DOHH2 (cell line): Measurements from ENCODE around the gene YWHAH.
"Not testable (repeated sequence)": the region's sequence is repeated elsewhere in the genome, so short reads cannot be mapped to it uniquely, and the experiment has no call there.

Source experiments
- H3F3A ChIP-seq: fragments of 200-600 bp; sonication (generic), shearing (Covaris generic); 2 replicates; pipeline ENCODE4 v1.6.0; 2016; ENCODE audit warnings: antibody characterized with exemption, mild to moderate bottlenecking; ENCODE audit not compliant: control insufficient read depth, insufficient read depth
- H3K27ac ChIP-seq: fragments of 200-600 bp; sonication (generic); 2 replicates; pipeline ENCODE4 v1.5.1; 2014; ENCODE audit warnings: low read depth, mild to moderate bottlenecking, low read length, moderate library complexity
- H3K27me3 ChIP-seq: fragments of 200-600 bp; sonication (generic); 2 replicates; pipeline ENCODE4 v1.6.1; 2014; ENCODE audit warnings: mild to moderate bottlenecking, low read length, mixed read lengths; ENCODE audit not compliant: control insufficient read depth
- H3K36me3 ChIP-seq: fragments of 200-600 bp; sonication (generic); 2 replicates; pipeline ENCODE4 v1.6.1; 2014; ENCODE audit warnings: mild to moderate bottlenecking, low read length, moderate library complexity, mixed read lengths; ENCODE audit not compliant: control insufficient read depth
- H3K4me1 ChIP-seq: fragments of 200-600 bp; sonication (generic); 2 replicates; pipeline ENCODE4 v1.6.1; 2014; ENCODE audit warnings: mild to moderate bottlenecking, low read length, mixed read lengths; ENCODE audit not compliant: control insufficient read depth
- H3K4me2 ChIP-seq: fragments of 200-600 bp; sonication (generic); 2 replicates; pipeline ENCODE4 v1.6.0; 2014; ENCODE audit warnings: mild to moderate bottlenecking, low read length, moderate library complexity
- H3K4me3 ChIP-seq: fragments of 200-600 bp; sonication (generic); 2 replicates; pipeline ENCODE4 v1.5.1; 2014; ENCODE audit warnings: mild to moderate bottlenecking, low read length, mixed read lengths
- H3K79me2 ChIP-seq: fragments of 200-600 bp; sonication (generic); 2 replicates; pipeline ENCODE4 v1.6.1; 2014; ENCODE audit warnings: mild to moderate bottlenecking, low read length, mixed read lengths; ENCODE audit not compliant: control insufficient read depth
- H3K9me2 ChIP-seq: fragments of 200-600 bp; sonication (generic); replicated peaks from 2 replicates; pipeline ENCODE4 v1.6.1; 2014; ENCODE audit warnings: mild to moderate bottlenecking, low read length, mixed read lengths; ENCODE audit not compliant: control insufficient read depth
- H3K9me3 ChIP-seq: fragments of 200-600 bp; sonication (generic); 2 replicates; pipeline ENCODE4 v1.6.1; 2014; ENCODE audit warnings: antibody characterized with exemption, low read length, mixed read lengths; ENCODE audit not compliant: control insufficient read depth, insufficient read depth
- H4K20me1 ChIP-seq: fragments of 200-600 bp; sonication (generic); 2 replicates; pipeline ENCODE4 v1.6.0; 2014; ENCODE audit warnings: low read depth, mild to moderate bottlenecking, antibody characterized with exemption, low read length, moderate library complexity; ENCODE audit not compliant: control insufficient read depth, insufficient read depth
- EZH2phosphoT487 ChIP-seq: fragments of 200-600 bp; sonication (generic); IDR thresholded peaks from 2 replicates; pipeline ENCODE4 v1.6.1; 2017; ENCODE audit warnings: borderline replicate concordance, mild to moderate bottlenecking, antibody characterized with exemption, low read length, moderate library complexity, mixed read lengths
- TF ChIP-seq, protein P1 (sequence below): fragments of 200-600 bp; sonication (generic); IDR thresholded peaks from one replicate; pipeline ENCODE4 v1.5.1; 2014; ENCODE audit warnings: antibody characterized with exemption, mild to moderate bottlenecking, low read depth, low read length; ENCODE audit not compliant: poor library complexity, severe bottlenecking

The YWHAH gene

DNA sequence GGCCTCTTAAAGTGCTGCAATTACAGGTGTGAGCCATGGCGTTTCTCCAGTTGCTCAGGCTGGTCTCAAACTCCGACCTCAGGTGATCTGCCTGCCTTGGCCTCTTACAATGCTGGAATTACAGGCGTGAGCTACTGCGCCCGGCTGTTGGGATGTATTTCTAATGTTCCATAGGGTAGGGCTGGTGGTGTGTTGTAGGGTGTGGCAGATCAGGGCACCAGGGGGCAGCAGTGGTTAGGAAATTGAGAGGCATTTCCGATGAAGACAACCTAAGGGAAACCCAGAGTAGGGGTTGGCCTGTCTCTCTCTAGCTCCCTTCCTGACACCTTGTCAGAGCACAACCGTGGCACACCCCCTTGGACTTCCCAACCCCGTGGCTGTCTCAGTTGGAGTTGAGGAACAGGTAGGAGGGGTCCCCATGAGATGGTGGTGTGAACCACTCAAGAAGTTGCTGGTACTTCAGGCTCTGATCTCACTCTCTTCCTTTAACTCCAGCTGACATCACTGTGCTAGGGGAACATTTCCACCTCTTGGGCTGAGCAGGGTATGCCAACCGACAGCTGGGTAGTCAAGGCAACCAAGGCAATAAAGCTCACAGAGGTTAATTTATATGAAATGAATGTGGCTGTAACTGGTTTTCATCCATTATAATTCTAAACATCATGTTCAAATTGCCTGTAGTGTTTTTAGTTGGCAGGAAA is 33.0 kb downstream of the YWHAH start:
- Histone ChIP-seq H3K27ac (no peak overlapping the region), H3K4me1 (peaks cover 10% of the 10 kb centered on the region), H3K36me3 (no peaks in the 10 kb centered on the region), H4K20me1 (no peaks in the 10 kb centered on the region), H3F3A (no peaks in the 10 kb centered on the region), H3K79me2 (no peaks in the 10 kb centered on the region), H3K4me2 (no peak overlapping the region), H3K4me3 (no peak overlapping the region), H3K9me2 (no peaks in the 10 kb centered on the region), H3K9me3 (no peaks in the 10 kb centered on the region), H3K27me3 (no peaks in the 10 kb centered on the region)
- TF ChIP-seq, protein P1, sequence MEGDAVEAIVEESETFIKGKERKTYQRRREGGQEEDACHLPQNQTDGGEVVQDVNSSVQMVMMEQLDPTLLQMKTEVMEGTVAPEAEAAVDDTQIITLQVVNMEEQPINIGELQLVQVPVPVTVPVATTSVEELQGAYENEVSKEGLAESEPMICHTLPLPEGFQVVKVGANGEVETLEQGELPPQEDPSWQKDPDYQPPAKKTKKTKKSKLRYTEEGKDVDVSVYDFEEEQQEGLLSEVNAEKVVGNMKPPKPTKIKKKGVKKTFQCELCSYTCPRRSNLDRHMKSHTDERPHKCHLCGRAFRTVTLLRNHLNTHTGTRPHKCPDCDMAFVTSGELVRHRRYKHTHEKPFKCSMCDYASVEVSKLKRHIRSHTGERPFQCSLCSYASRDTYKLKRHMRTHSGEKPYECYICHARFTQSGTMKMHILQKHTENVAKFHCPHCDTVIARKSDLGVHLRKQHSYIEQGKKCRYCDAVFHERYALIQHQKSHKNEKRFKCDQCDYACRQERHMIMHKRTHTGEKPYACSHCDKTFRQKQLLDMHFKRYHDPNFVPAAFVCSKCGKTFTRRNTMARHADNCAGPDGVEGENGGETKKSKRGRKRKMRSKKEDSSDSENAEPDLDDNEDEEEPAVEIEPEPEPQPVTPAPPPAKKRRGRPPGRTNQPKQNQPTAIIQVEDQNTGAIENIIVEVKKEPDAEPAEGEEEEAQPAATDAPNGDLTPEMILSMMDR: peak; percentile 85
- no peak for TF ChIP-seq EZH2phosphoT487

DNA sequence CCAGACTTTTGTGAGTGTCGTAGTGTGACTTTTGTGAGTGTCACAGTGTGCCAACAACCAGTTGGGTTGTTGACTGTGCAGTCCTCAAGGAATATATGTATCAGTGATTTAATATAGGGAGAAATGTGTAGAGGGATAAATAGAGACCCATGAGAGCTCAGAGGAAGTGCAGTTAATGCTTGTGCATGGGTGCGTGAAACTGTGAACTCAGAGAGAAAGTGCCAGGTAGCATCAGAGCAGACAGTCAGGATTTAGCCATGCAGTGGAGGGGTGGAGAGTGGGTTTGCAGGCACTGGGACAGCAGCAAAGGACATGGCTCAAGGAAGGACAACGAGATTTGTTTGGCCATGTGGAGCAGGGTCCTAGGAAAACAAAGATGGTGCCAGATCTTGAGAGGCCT is 33.6 kb downstream of the YWHAH start:
- Histone ChIP-seq H4K20me1 (no peaks in the 10 kb centered on the region), H3K79me2 (no peaks in the 10 kb centered on the region), H3K4me1 (peaks cover 10% of the 10 kb centered on the region), H3K9me3 (no peaks in the 10 kb centered on the region), H3K9me2 (no peaks in the 10 kb centered on the region), H3K4me2 (no peak overlapping the region), H3K36me3 (no peaks in the 10 kb centered on the region), H3K27ac (no peak overlapping the region), H3K4me3 (no peak overlapping the region), H3K27me3 (no peaks in the 10 kb centered on the region), H3F3A (no peaks in the 10 kb centered on the region)
- TF ChIP-seq, protein P1: no peak
- TF ChIP-seq EZH2phosphoT487: no peak

DNA sequence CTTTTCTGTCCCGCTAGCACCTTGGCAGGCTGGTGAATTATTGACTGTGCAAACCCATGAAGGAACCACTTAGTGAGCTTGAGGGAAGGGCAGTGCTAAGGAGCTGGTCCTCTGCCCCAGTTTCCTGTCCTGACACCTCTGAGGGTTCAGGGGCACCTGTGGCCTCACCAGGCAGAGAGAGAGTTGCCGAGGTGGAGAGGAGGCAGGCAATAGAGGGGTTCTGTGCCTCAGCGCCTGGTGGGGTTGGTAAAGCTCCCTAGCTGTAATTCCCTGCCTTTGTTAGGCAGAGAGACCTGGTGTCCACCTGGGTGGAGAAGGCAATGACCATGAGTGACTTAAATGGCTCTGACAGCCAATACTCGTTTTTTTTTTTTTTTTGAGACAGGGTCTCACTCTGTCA is 36.3 kb downstream of the YWHAH start:
- Histone ChIP-seq H3K27ac (no peak overlapping the region), H3K4me1 (peaks cover 10% of the 10 kb centered on the region), H3F3A (no peaks in the 10 kb centered on the region), H4K20me1 (no peaks in the 10 kb centered on the region), H3K4me2 (no peak overlapping the region), H3K4me3 (no peak overlapping the region), H3K27me3 (no peaks in the 10 kb centered on the region), H3K36me3 (no peaks in the 10 kb centered on the region), H3K79me2 (no peaks in the 10 kb centered on the region), H3K9me3 (no peaks in the 10 kb centered on the region), H3K9me2 (no peaks in the 10 kb centered on the region)
- no peak for TF ChIP-seq EZH2phosphoT487
- TF ChIP-seq, protein P1: no peak

DNA sequence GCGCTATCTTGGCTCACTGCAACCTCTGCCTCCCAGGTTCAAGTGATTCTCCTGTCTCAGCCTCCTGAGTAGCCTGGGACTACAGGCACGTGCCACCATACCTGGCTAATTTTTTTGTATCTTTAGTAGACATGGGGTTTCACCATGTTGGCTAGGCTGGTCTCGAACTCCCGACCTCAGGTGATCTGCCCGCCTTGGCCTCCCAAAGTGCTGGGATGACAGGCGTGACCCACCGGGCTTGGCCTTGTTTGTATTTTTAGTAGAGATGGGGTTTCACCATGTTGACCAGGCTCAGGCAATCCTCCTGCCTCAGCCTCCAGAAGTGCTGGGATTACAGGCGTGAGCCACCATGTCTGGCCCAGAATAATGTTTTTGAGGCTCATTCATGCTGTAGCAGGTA is 37.6 kb downstream of the YWHAH start:
- not testable (repeated sequence) for H3K79me2 ChIP-seq, H3K4me3 ChIP-seq, H3K9me3 ChIP-seq, H3K4me2 ChIP-seq, H3K27me3 ChIP-seq, H4K20me1 ChIP-seq, H3K36me3 ChIP-seq, H3K27ac ChIP-seq, H3K9me2 ChIP-seq, H3F3A ChIP-seq
- peaks cover 10% of the 10 kb centered on the region for H3K4me1 ChIP-seq
